Activated CD4-positive, alpha-beta T cell treated with anti-CD3 and anti-CD28 coated beads, Interleukin-2, amount 10 ng/mL, durations not matched to agents 7 days and 5 days (primary cell): Measurements from ENCODE around the gene TADA3. TPM values are rescaled to one million over a fixed set of nuclear protein-coding genes. Genes with fewer than 3 reads are reported as not detected.
A peak's percentile ranks its signal among the peaks of the same experiment; 100 is the strongest.

ENCODE experiments used
- CTCF ChIA-PET: fragments of 350-600 bp; sonication (Branson Sonifier 250); formaldehyde crosslinking; loops from one replicate; lab custom pipeline; 2021; ENCODE audit warnings: antibody characterized with exemption; lab: Charles Lee
- POLR2A ChIA-PET: fragments of 350-600 bp; sonication (Branson Sonifier 250); formaldehyde crosslinking; loops from one replicate; lab custom pipeline; 2021; ENCODE audit warnings: antibody characterized with exemption; lab: Charles Lee
- DNase-seq: peaks from one replicate; pipeline ENCODE4 v3.0.0-alpha.2; 2020
- H3K27ac Mint-ChIP-seq: one replicate; pipeline ENCODE4 v1.8.0; 2021; ENCODE audit warnings: mild to moderate bottlenecking, moderate library complexity, mixed read lengths
- H3K27me3 Mint-ChIP-seq: one replicate; pipeline ENCODE4 v1.8.0; 2021; ENCODE audit warnings: mixed read lengths
- H3K36me3 Mint-ChIP-seq: one replicate; pipeline ENCODE4 v1.8.0; 2021; ENCODE audit warnings: low read depth, mixed read lengths
- H3K4me1 Mint-ChIP-seq: one replicate; pipeline ENCODE4 v1.8.0; 2021; ENCODE audit warnings: mixed read lengths
- H3K4me3 Mint-ChIP-seq: one replicate; pipeline ENCODE4 v1.8.0; 2021; ENCODE audit warnings: mild to moderate bottlenecking, moderate library complexity, mixed read lengths
- H3K9me3 Mint-ChIP-seq: one replicate; pipeline ENCODE4 v1.8.0; 2021; ENCODE audit warnings: mixed read lengths
- total RNA-seq, 2 experiments: library from RNA; stranded (reverse); gene quantifications; one replicate each; pipeline ENCODE4 v1.2.3, GENCODE V29; 2021

TADA3 gene
- total RNA-seq, 2 experiments from 2014 or later: 77.6 to 82.3 TPM

DNA sequence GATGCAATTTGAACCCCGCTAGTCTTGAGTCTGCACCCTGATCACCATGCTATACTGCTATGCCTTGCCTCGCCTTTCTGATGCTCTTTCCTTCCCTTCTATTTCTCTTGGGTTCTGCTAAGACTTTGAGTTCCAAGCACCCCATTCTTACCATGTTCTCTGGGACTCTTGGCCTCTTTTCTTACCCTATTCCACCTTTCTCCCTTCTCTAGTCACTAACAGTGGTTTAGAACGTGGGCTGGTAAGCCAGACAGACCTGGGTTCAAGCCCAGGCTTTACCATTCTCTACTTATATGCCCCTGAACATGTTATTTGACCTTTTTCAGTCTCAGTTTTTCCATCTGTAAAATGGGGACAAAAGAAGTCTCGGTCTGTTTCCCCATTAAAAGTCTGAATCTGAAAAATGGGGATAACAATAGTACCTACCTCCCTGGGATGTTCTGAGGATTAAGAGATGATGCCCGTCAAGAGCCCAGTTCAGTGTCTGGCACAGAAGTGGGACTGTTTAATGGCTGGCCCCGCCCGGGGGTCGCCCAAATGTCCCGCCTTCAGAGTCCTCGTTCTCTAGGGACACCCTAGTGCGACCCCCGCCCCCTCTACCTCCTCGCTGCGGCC is 376 bp downstream of the TADA3 start:
- no peak for DNase-seq
- Mint-ChIP-seq H3K36me3 (peaks cover 62% of the 10 kb centered on the region), H3K4me3 (peak overlapping the region; percentile 98), H3K27ac (peak overlapping the region; percentile 100), H3K4me1 (peaks cover 67% of the 10 kb centered on the region), H3K9me3 (no peaks in the 10 kb centered on the region), H3K27me3 (no peaks in the 10 kb centered on the region)
- ChIA-PET POLR2A (interaction anchor here (1.7 kb wide), 1 partner anchor 59 kb away, joined by 3 read pairs; no protein-coding TSS in a partner anchor), CTCF (interaction anchor here (0.8 to 2.4 kb wide), 10 partner anchors 8 to 141 kb away, joined by 3 to 7 read pairs (median 4); partner anchors contain the start of genes CRELD1 and OGG1)

DNA sequence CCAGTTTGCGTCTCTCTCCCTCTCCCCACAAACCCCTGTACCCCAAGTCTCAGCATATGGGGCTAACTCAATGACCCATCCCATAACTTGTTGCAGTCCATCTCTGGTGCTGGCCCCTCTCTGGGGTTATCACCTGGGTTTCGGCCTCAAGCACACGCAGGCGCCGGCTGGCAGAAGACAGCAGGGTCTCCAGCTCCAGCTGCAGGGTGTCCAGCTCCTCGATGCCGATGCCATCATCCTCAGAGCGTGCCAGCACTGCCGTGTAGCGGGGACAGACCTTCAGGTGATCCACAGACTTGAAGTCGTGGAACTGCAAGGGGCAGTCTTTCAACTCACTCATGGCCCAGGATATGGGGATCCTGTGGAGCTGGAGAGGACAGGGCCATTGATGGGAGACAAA is 1.1 kb downstream of the TADA3 start:
- no peaks in the 10 kb centered on the region for H3K27me3 Mint-ChIP-seq
- H3K36me3 Mint-ChIP-seq: peaks cover 67% of the 10 kb centered on the region
- DNase-seq: no peak
- peak overlapping the region; percentile 100 for H3K27ac Mint-ChIP-seq
- ChIA-PET POLR2A (no interaction called here), CTCF (interaction anchor here (0.9 to 2.1 kb wide), 6 partner anchors 10 to 142 kb away, joined by 3 to 7 read pairs (median 4); partner anchors contain the start of gene CRELD1)
- H3K9me3 Mint-ChIP-seq: no peaks in the 10 kb centered on the region
- H3K4me3 Mint-ChIP-seq: peak overlapping the region; percentile 98
- peaks cover 70% of the 10 kb centered on the region for H3K4me1 Mint-ChIP-seq

DNA sequence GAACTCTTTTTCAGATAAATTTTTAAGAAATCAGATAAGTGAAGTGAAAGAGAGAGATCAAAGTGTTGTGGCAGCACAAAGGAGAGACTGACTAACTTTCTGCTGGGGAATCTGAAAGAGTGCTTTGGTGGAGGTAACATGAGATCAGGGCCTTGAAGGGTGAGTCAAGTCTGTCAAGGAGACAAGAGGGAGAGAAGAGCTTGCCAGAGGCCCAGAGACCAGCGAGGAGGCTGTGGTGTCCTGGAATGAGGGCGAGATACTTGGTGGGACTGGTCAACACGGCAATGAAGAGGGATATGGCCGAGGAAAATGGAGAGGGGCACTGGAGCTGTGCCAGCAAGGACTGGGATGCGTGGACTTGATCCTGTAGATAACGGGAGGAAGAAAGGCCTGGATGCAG is 4.6 kb downstream of the TADA3 start:
- Mint-ChIP-seq H3K27me3 (no peaks in the 10 kb centered on the region), H3K4me1 (peaks cover 55% of the 10 kb centered on the region), H3K9me3 (no peaks in the 10 kb centered on the region), H3K27ac (peak overlapping the region; percentile 68), H3K4me3 (no peak overlapping the region), H3K36me3 (peaks cover 61% of the 10 kb centered on the region)
- CTCF ChIA-PET: interaction anchor here (0.9 kb wide), 1 partner anchor 11 kb away, joined by 3 read pairs; no protein-coding TSS in a partner anchor
- POLR2A ChIA-PET: no interaction called here
- DNase-seq: no peak

- peaks cover 67% of the 10 kb centered on the region for H3K36me3 Mint-ChIP-seq
- H3K4me1 Mint-ChIP-seq: peaks cover 62% of the 10 kb centered on the region
- DNase-seq: no peak
- H3K4me3 Mint-ChIP-seq: no peak overlapping the region
- CTCF ChIA-PET: interaction anchor here (2.8 kb wide), 1 partner anchor 11 kb away, joined by 6 read pairs; no protein-coding TSS in a partner anchor
- no peaks in the 10 kb centered on the region for H3K27me3 Mint-ChIP-seq
- POLR2A ChIA-PET: no interaction called here
- H3K27ac Mint-ChIP-seq: peak overlapping the region; percentile 68
- H3K9me3 Mint-ChIP-seq: no peaks in the 10 kb centered on the region
Measured at GRCh38 chr3:9786825-9787669, 5.2 kb downstream of the TADA3 start.

DNA sequence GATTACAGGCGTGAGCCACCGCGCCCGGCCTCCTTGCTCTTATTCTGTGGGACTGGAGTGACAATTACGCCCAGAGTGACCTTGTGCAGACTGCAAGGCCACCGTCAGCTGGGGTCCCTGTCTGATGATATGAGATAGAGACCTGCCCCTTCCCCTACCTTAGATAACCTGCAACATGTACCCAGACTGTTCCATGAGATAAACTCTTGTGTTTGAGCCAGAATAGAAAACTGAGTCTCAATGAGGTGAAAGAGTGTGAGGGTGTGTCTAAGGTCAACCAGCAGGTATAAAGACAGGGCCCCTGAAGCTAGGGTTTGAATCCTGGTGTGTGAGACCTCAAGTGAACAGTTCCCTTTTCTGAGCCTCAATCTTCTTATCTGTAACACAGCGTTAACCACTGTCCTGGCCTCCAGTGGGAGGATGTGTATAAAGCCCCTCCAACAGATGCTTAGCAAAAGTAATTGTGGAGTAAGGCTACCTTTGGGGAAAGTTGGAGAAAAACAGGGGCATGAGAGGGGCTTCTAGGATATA is 6.0 kb downstream of the TADA3 start:
- ChIA-PET POLR2A (no interaction called here), CTCF (interaction anchor here (0.8 to 2.8 kb wide), 3 partner anchors 10 to 51 kb away, joined by 3 to 6 read pairs (median 3); no protein-coding TSS in a partner anchor)
- DNase-seq: no peak
- Mint-ChIP-seq H3K4me1 (peaks cover 59% of the 10 kb centered on the region), H3K27ac (no peak overlapping the region), H3K27me3 (no peaks in the 10 kb centered on the region), H3K9me3 (no peaks in the 10 kb centered on the region), H3K36me3 (peaks cover 67% of the 10 kb centered on the region), H3K4me3 (no peak overlapping the region)

- H3K4me3 Mint-ChIP-seq: no peak overlapping the region
- DNase-seq: no peak
- H3K9me3 Mint-ChIP-seq: no peaks in the 10 kb centered on the region
- H3K4me1 Mint-ChIP-seq: peaks cover 58% of the 10 kb centered on the region
- POLR2A ChIA-PET: no interaction called here
- CTCF ChIA-PET: interaction anchor here (0.8 to 2.8 kb wide), 3 partner anchors 10 to 50 kb away, joined by 3 to 6 read pairs (median 3); no protein-coding TSS in a partner anchor
- no peak overlapping the region for H3K27ac Mint-ChIP-seq
- H3K27me3 Mint-ChIP-seq: no peaks in the 10 kb centered on the region
- H3K36me3 Mint-ChIP-seq: peaks cover 71% of the 10 kb centered on the region
Measured at GRCh38 chr3:9785602-9786001, 6.7 kb downstream of the TADA3 start.

DNA sequence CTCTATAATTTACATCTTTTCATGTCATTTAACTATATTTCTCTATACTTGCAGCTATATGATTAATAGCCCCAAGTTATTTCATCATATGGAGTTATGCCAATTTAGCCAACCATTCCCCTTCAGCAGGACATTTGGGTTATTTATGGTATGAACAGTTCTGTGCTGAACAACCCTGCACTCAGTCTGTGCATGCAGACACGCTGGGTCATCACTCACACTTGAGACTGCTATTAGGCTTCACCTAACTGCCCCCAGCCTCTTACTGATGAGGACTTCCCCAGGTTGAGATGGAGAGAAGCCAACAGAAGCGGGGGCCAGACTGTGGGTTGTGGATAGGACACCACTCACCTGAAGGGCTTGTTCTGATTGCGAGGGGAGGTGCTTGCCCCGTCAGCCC is 7.3 kb downstream of the TADA3 start:
- no peaks in the 10 kb centered on the region for H3K27me3 Mint-ChIP-seq
- no peak overlapping the region for H3K27ac Mint-ChIP-seq
- DNase-seq: no peak
- ChIA-PET CTCF (interaction anchor here (2.8 kb wide), 1 partner anchor 9 kb away, joined by 6 read pairs; no protein-coding TSS in a partner anchor), POLR2A (no interaction called here)
- peaks cover 58% of the 10 kb centered on the region for H3K4me1 Mint-ChIP-seq
- H3K4me3 Mint-ChIP-seq: no peak overlapping the region
- H3K9me3 Mint-ChIP-seq: no peaks in the 10 kb centered on the region
- peaks cover 70% of the 10 kb centered on the region for H3K36me3 Mint-ChIP-seq

DNA sequence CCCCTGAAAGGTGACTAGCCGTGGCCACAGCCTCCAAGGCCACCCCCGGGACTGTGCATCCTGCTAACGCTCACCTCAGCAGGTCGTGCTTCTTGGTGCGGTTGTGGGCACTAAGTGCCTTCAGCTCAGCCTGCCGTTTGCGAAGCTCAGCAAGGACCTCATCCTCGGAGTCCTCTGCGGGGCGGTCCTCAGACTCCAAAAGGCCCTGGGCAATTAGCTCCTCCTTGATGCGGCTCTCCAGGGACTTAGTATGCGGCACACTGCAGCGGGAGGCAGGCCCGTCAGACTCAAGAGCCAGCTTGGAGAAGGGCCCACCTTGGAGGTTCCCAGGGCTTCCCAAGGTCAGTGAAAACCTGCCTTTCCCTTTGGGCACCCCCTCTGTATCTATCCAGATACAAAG is 8.3 kb downstream of the TADA3 start:
- Mint-ChIP-seq H3K9me3 (no peaks in the 10 kb centered on the region), H3K36me3 (peaks cover 67% of the 10 kb centered on the region), H3K27me3 (no peaks in the 10 kb centered on the region), H3K4me1 (peaks cover 58% of the 10 kb centered on the region), H3K27ac (no peak overlapping the region), H3K4me3 (no peak overlapping the region)
- ChIA-PET CTCF (interaction anchor here (1.3 kb wide), 1 partner anchor 9 kb away, joined by 5 read pairs; the partner anchor contains the start of genes ARPC4 and TADA3), POLR2A (no interaction called here)
- no peak for DNase-seq

GRCh38 chr3:9782770-9783169 is 9.5 kb downstream of the TADA3 start:
- peaks cover 64% of the 10 kb centered on the region for H3K4me1 Mint-ChIP-seq
- H3K27ac Mint-ChIP-seq: no peak overlapping the region
- no peaks in the 10 kb centered on the region for H3K9me3 Mint-ChIP-seq
- H3K36me3 Mint-ChIP-seq: peaks cover 65% of the 10 kb centered on the region
- no peak overlapping the region for H3K4me3 Mint-ChIP-seq
- ChIA-PET CTCF (interaction anchor here (0.6 to 1.2 kb wide), 5 partner anchors 16 to 294 kb away, joined by 3 to 4 read pairs (median 3); partner anchors contain the start of gene EMC3), POLR2A (no interaction called here)
- DNase-seq: no peak
- no peaks in the 10 kb centered on the region for H3K27me3 Mint-ChIP-seq

DNA sequence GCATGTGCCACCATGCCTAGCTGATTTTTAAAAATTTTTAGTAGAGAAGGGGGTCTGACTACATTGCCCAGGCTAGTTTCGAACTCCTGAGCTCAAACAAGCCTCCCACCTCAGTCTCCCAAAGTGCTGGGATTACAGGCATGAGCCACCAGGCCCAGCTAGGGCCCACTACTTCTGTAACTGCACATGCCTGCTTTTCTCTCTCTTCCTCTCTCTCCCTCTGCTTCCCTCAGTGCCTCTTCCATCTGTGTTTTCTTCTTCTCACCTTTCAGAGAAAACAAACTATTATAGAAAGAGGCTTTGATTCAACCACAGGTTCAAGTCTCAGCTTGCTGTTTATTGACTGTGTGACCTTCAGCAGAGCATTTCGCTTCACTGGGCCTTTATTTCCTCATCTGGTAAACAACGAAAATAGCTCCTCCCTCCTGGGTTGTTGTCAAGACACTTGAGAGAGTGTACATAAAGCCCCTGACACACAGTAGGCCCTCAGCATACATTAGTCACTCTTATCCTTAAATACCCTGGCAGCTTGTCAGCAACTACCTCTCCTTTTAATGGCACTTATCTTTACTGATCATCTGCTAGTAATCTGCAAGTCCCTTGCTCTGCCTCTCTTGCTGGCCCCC is 10.2 kb downstream of the TADA3 start:
- ChIA-PET CTCF (interaction anchor here (0.6 to 1.8 kb wide), 6 partner anchors 9 to 205 kb away, joined by 3 to 4 read pairs (median 3); partner anchors contain the start of gene EMC3), POLR2A (no interaction called here)
- Mint-ChIP-seq H3K4me3 (no peak overlapping the region), H3K9me3 (no peaks in the 10 kb centered on the region), H3K27me3 (no peaks in the 10 kb centered on the region), H3K36me3 (peaks cover 60% of the 10 kb centered on the region), H3K27ac (peak overlapping the region; percentile 63), H3K4me1 (peaks cover 60% of the 10 kb centered on the region)
- DNase-seq: no peak

DNA sequence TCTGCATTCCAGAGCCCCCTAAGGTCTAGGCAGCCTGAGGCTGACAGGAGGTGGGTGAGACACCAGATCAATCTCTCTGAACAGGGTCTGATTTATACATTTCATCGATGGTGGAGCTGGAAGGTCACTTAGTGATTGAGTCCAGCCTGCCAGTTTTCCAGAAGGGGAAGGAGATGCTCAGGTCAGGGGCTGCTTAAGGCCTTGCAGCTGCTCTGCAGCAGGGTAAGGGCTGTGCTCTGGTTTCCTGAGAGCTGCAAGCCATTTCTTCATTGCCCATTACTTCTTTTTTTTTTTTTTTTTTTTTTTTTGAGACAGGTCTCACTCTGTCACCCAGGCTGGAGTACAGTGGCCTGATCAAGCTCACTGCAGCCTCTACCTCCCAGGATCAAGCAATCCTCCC is 10.7 kb downstream of the TADA3 start:
- no peak overlapping the region for H3K4me3 Mint-ChIP-seq
- peaks cover 56% of the 10 kb centered on the region for H3K36me3 Mint-ChIP-seq
- H3K4me1 Mint-ChIP-seq: peaks cover 58% of the 10 kb centered on the region
- H3K27me3 Mint-ChIP-seq: no peaks in the 10 kb centered on the region
- H3K9me3 Mint-ChIP-seq: no peaks in the 10 kb centered on the region
- CTCF ChIA-PET: interaction anchor here (0.7 to 1.8 kb wide), 4 partner anchors 10 to 51 kb away, joined by 3 read pairs; no protein-coding TSS in a partner anchor
- POLR2A ChIA-PET: no interaction called here
- peak overlapping the region; percentile 6 for H3K27ac Mint-ChIP-seq
- no peak for DNase-seq

DNA sequence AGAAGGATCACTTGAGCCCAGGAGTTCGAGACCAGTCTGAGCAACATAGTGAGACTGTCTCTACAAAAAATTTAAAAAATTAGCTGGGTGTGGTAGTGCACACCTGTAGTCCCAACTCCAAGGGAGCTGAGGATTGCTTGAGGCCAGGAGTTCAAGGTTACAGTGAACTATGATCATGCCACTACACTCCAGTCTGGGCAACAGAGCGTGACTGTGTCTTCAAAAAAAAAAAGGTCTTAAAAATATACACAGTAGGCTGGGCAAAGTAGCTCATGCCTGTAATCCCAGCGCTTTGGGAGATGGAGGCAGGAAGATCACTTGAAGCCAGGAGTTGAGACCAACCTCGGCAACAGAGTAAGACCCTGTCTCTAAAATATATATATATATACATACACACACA is 11.4 kb downstream of the TADA3 start:
- peak overlapping the region; percentile 91 for H3K27ac Mint-ChIP-seq
- DNase-seq: no peak
- no peaks in the 10 kb centered on the region for H3K27me3 Mint-ChIP-seq
- H3K4me3 Mint-ChIP-seq: no peak overlapping the region
- H3K9me3 Mint-ChIP-seq: no peaks in the 10 kb centered on the region
- H3K36me3 Mint-ChIP-seq: peaks cover 51% of the 10 kb centered on the region
- CTCF ChIA-PET: interaction anchor here (0.6 to 1.8 kb wide), 4 partner anchors 9 to 50 kb away, joined by 3 to 5 read pairs (median 4); no protein-coding TSS in a partner anchor
- POLR2A ChIA-PET: no interaction called here
- peaks cover 54% of the 10 kb centered on the region for H3K4me1 Mint-ChIP-seq
